ENCODE results near the gene GRK6.

The GRK6 gene

GRCh38 chr5:177425801-177426565 lies 493 bp upstream of the GRK6 start:
- peak; percentile 95 to 100 for DNase-seq (ENCODE audit: low read depth in 1 of 2, low spot score in 1 of 2)

GRCh38 chr5:177427211-177427822 lies 841 bp downstream of the GRK6 start:
- no peak for DNase-seq (ENCODE audit: low read depth in 1 of 2, low spot score in 1 of 2)

- DNase-seq (ENCODE audit: low read depth in 1 of 2, low spot score in 1 of 2), result no peak
Observed at GRCh38 chr5:177427919-177428573, 1.6 kb downstream of the GRK6 start.

GRCh38 chr5:177428574-177429217 lies 2.2 kb downstream of the GRK6 start:
- DNase-seq (ENCODE audit: low read depth in 1 of 2, low spot score in 1 of 2), result no peak

- peak; percentile 63 to 84 for DNase-seq (ENCODE audit: low read depth in 1 of 2, low spot score in 1 of 2)
Observed at GRCh38 chr5:177429248-177430040, 3.0 kb downstream of the GRK6 start.

- DNase-seq (ENCODE audit: low read depth in 1 of 2, low spot score in 1 of 2), result no peak
Observed at GRCh38 chr5:177430140-177430951, 3.9 kb downstream of the GRK6 start.

- no peak for DNase-seq (ENCODE audit: low read depth in 1 of 2, low spot score in 1 of 2)
Observed at GRCh38 chr5:177430972-177431316, 4.5 kb downstream of the GRK6 start.

GRCh38 chr5:177431317-177432142 lies 5.1 kb downstream of the GRK6 start:
- peak in 1 of 2 donors; percentile 59 for DNase-seq (ENCODE audit: low read depth in 1 of 2, low spot score in 1 of 2)

- DNase-seq (ENCODE audit: low read depth in 1 of 2, low spot score in 1 of 2), result no peak
Observed at GRCh38 chr5:177432143-177432838, 5.8 kb downstream of the GRK6 start.

- no peak for DNase-seq (ENCODE audit: low read depth in 1 of 2, low spot score in 1 of 2)
Observed at GRCh38 chr5:177432839-177433657, 6.6 kb downstream of the GRK6 start.

- DNase-seq (ENCODE audit: low read depth in 1 of 2, low spot score in 1 of 2), result no peak
Observed at GRCh38 chr5:177433658-177434217, 7.3 kb downstream of the GRK6 start.

- DNase-seq (ENCODE audit: low read depth in 1 of 2, low spot score in 1 of 2), result peak in 1 of 2 donors; percentile 70
Observed at GRCh38 chr5:177434437-177434836, 8.0 kb downstream of the GRK6 start.

GRCh38 chr5:177434942-177435738 lies 8.7 kb downstream of the GRK6 start:
- no peak for DNase-seq (ENCODE audit: low read depth in 1 of 2, low spot score in 1 of 2)

- no peak for DNase-seq (ENCODE audit: low read depth in 1 of 2, low spot score in 1 of 2)
Observed at GRCh38 chr5:177435847-177436536, 9.5 kb downstream of the GRK6 start.

GRCh38 chr5:177437623-177438022 lies 11.1 kb downstream of the GRK6 start:
- DNase-seq (ENCODE audit: low read depth in 1 of 2, low spot score in 1 of 2), result no peak

GRCh38 chr5:177438468-177438867 lies 12.0 kb downstream of the GRK6 start:
- DNase-seq (ENCODE audit: low read depth in 1 of 2, low spot score in 1 of 2), result no peak
